SH-SY5Y (cell line): ENCODE measurements around the gene NCOR1.

Source experiments
- GATA2 ChIP-seq: IDR thresholded peaks from 2 replicates; pipeline ENCODE4 v1.6.1; 2011; ENCODE audit warnings: mild to moderate bottlenecking, low read depth, low read length
- GATA3 ChIP-seq: IDR thresholded peaks from 2 replicates; pipeline ENCODE4 v1.6.1; 2011; ENCODE audit warnings: low read depth, mild to moderate bottlenecking, low read length, moderate library complexity

GRCh38 chr17:15999974-16000827 lies 215.1 kb downstream of the NCOR1 start:
- no peak for TF ChIP-seq GATA2
- no peak for TF ChIP-seq GATA3
